ENCODE measurements around the gene MEGF11.

Gene MEGF11

GRCh38 chr15:66131200-66131599 lies 122.3 kb downstream of the MEGF11 start:
- H3K4me3 ChIP-seq (replicated peaks; ENCODE audit: insufficient read depth, low read length): no peak overlapping the region
- no peak overlapping the region for H3K27ac ChIP-seq (replicated peaks)
- TF ChIP-seq CTCF (IDR thresholded peaks at IDR 0.05; ENCODE audit: insufficient read depth, low read length) (no peak), REST (IDR thresholded peaks at IDR 0.05; ENCODE audit: insufficient replicate concordance, low read depth) (no peak), POLR2AphosphoS5 (IDR thresholded peaks at IDR 0.05; ENCODE audit: low read depth) (no peak), GABPA (IDR thresholded peaks at IDR 0.05; ENCODE audit: low read depth) (no peak), SPI1 (IDR thresholded peaks at IDR 0.05; ENCODE audit: borderline replicate concordance, low read depth) (no peak)
- H3K27me3 ChIP-seq (ENCODE audit: insufficient read depth, poor library complexity, severe bottlenecking): peaks cover 22% of the 10 kb centered on the region
- DNase-seq (ENCODE audit: low read depth in 1 of 2, low spot score in 1 of 2): no peak

GRCh38 chr15:66130496-66131034 lies 123.0 kb downstream of the MEGF11 start:
- no peak for DNase-seq (ENCODE audit: low read depth in 1 of 2, low spot score in 1 of 2)
- H3K4me3 ChIP-seq (replicated peaks; ENCODE audit: insufficient read depth, low read length): no peak overlapping the region
- TF ChIP-seq REST (IDR thresholded peaks at IDR 0.05; ENCODE audit: insufficient replicate concordance, low read depth) (no peak), CTCF (IDR thresholded peaks at IDR 0.05; ENCODE audit: insufficient read depth, low read length) (no peak), GABPA (IDR thresholded peaks at IDR 0.05; ENCODE audit: low read depth) (no peak), POLR2AphosphoS5 (IDR thresholded peaks at IDR 0.05; ENCODE audit: low read depth) (no peak), SPI1 (IDR thresholded peaks at IDR 0.05; ENCODE audit: borderline replicate concordance, low read depth) (no peak)
- no peak overlapping the region for H3K27ac ChIP-seq (replicated peaks)
- H3K27me3 ChIP-seq (ENCODE audit: insufficient read depth, poor library complexity, severe bottlenecking): peaks cover 22% of the 10 kb centered on the region

GRCh38 chr15:66129586-66129985 lies 124.0 kb downstream of the MEGF11 start:
- Histone ChIP-seq H3K27ac (replicated peaks) (no peak overlapping the region), H3K4me3 (replicated peaks; ENCODE audit: insufficient read depth, low read length) (no peak overlapping the region), H3K27me3 (ENCODE audit: insufficient read depth, poor library complexity, severe bottlenecking) (peaks cover 22% of the 10 kb centered on the region)
- DNase-seq (ENCODE audit: low read depth in 1 of 2, low spot score in 1 of 2): no peak
- TF ChIP-seq REST (IDR thresholded peaks at IDR 0.05; ENCODE audit: insufficient replicate concordance, low read depth): no peak
- TF ChIP-seq SPI1 (IDR thresholded peaks at IDR 0.05; ENCODE audit: borderline replicate concordance, low read depth): no peak
- no peak for TF ChIP-seq POLR2AphosphoS5 (IDR thresholded peaks at IDR 0.05; ENCODE audit: low read depth)
- no peak for TF ChIP-seq CTCF (IDR thresholded peaks at IDR 0.05; ENCODE audit: insufficient read depth, low read length)
- TF ChIP-seq GABPA (IDR thresholded peaks at IDR 0.05; ENCODE audit: low read depth): no peak
